HG02588 (cell line): ENCODE results near the gene GSAP.

Experiments
- ATAC-seq: cut with Tn5 transposase; IDR thresholded peaks from one replicate; pipeline ENCODE4 v1.9.1; 2021; ENCODE audit warnings: mild to moderate bottlenecking, moderate library complexity; ENCODE audit not compliant: unreplicated experiment

The GSAP gene

GRCh38 chr7:77415823-77416620 lies at the start of gene GSAP:
Gene GSAP, minus strand, starts transcription at chr7:77416349. Its CDS starts 28 bp downstream, at chr7:77416321.
- ATAC-seq, result peak; percentile 71

DNA sequence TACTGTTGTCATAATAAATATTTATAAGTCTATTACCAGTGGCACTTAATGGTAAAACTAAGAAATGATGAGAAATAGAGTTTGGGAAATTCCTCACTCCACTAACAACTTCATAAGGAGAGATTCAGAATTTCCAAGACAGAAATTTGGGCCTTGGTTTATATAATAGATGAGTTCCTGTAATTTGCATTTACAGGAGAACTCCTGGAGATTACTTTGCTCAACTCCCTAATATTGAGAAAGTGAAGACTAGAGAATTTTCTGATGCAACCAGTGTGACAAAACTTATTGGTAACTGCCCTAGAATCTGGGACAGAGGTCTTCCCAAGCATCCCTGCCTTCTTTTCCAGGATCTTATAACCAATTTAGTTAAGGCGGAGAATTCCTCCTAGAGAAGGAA lies 49.1 kb upstream of the GSAP start:
- no peak for ATAC-seq

GRCh38 chr7:77464589-77464988 lies 48.4 kb upstream of the GSAP start:
- ATAC-seq, result no peak

DNA sequence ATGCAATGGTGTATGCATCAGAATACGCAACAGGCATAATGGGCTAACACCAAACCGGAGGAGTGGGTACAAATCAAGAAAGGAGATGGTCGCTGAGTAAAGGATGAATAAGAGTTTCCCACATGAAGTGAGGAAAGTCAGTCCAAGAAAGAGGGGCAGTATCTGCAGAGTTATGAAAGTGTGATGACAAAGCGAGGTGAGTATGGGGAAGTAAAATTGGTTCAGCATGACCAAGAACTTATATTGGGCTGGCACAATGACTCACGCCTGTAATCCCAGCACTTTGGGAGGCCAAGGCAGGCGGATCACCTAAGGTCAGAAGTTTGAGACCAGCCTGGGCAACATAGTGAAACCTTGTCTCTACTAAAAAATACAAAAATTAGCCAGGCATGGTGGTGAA lies 47.5 kb upstream of the GSAP start:
- peak; percentile 56 for ATAC-seq

- no peak for ATAC-seq
Measured at GRCh38 chr7:77461842-77462241, 45.7 kb upstream of the GSAP start.

- ATAC-seq, result no peak
Measured at GRCh38 chr7:77461246-77461645, 45.1 kb upstream of the GSAP start.

- ATAC-seq, result no peak
Measured at GRCh38 chr7:77460057-77460486, 43.9 kb upstream of the GSAP start.

DNA sequence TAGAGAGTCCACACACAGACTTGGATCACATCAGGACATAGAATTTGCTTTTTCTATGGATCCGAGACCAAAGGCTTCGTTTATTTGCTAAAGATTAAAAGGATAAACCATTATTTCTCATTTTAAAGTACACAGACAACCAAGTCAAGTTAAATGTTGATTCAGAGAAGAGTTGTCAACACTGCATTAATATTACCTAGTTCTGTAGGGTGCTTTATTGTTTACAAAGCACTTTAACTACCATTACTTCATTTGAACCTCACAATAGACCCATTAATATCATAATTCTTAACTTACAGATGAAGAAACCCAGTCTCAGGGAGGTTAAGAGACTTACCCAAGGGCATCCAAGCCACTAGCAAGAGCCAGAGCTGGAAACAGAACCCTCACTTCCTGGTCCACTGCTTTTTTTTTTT lies 43.2 kb upstream of the GSAP start:
- no peak for ATAC-seq

DNA sequence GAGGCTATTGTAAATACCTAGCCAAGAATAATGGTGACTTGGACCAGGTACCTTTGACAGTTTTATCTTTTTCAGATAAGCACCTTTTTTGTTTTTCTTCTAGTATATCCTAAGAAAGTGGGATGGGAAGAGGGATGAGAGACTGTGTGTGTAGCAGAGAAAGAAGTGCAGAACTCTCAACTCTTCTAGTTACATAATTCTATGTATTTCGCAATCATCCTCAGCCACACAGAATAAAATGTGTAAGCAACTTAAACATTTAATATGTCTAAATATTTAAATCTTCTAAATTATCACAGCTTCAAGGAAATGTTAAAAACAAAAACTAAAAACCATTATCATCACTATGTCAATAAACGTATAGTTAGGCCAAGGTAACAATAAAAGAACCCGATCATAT lies 42.6 kb upstream of the GSAP start:
- ATAC-seq, result no peak

DNA sequence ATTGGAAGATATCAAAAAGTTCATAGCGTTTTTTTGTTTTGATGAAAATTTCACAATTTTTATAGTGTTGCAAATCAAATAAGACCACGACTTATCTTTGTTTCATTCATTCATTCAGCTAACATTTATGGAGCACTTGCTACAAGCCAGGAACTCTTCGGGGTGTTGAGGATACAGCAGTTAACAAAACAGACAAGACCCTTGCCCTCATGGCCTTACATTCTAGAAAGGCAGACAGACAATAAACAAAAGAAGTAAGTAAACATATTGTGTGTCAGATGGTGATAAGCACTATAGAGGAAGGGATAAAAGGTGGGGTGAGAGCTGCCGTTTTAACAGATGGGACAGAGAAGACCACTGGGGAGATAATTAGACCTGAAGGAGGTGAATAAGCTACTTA lies 41.6 kb upstream of the GSAP start:
- no peak for ATAC-seq

- no peak for ATAC-seq
Measured at GRCh38 chr7:77456696-77457095, 40.5 kb upstream of the GSAP start.

- no peak for ATAC-seq
Measured at GRCh38 chr7:77455321-77455720, 39.2 kb upstream of the GSAP start.

DNA sequence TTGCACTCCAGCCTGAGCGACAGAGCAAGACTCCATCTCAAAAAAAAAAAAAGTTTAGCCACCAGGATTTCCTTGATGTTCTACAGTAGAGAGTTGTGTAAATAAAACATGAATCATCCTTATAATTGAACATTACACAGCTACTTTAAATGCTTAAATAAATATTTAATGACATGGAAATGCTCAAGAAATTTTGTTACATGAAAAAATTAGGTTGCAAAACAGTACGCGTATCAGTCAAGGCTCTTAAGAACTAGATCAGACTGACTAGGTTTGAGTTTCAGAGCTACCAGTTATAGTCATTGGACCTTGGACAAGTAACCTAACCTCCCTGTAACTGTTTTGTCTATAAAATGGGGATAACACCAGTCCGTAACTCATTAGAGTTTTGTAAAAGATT lies 38.7 kb upstream of the GSAP start:
- no peak for ATAC-seq

- ATAC-seq, result no peak
Measured at GRCh38 chr7:77453531-77453930, 37.4 kb upstream of the GSAP start.

- peak; percentile 65 for ATAC-seq
Measured at GRCh38 chr7:77451950-77452349, 35.8 kb upstream of the GSAP start.

DNA sequence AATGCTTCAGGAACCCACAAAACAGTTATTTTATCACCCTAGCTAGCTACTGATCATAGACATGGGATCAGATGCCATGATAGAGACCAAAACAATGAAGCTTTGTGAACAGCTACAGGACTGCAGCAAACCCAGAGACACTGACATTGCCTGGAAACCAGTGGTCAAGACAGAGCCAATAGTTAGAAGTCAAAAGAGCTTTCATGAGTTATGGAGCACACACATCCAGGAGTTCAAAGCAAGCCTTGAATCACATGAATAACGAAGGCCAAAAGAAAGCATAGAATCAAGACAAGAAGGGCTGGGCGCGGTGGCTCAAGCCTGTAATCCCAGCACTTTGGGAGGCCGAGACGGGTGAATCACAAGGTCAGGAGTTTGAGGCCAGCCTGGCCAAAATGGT lies 34.5 kb upstream of the GSAP start:
- no peak for ATAC-seq

GRCh38 chr7:77450054-77450453 lies 33.9 kb upstream of the GSAP start:
- ATAC-seq, result no peak

- ATAC-seq, result no peak
Measured at GRCh38 chr7:77447616-77448015, 31.5 kb upstream of the GSAP start.

- ATAC-seq, result no peak
Measured at GRCh38 chr7:77444123-77444522, 28.0 kb upstream of the GSAP start.

- ATAC-seq, result no peak
Measured at GRCh38 chr7:77443042-77443441, 26.9 kb upstream of the GSAP start.

DNA sequence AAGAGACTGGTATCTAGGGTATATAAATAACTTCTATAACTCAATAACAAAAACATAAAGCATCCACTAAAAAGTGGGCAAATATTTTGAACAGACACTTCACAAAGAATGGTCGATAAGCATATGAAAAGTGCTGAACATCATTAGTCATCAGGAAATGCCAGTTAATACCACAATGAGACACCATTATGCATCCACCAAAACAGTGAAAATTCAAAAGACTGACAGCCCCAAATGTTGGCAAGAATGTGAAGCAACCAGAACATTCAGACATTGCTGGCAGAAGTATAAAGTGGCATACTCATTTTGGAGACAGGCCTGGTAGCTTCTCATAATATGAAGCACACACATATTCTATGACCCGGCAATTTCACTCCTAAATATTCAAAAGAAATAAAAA lies 26.5 kb upstream of the GSAP start:
- no peak for ATAC-seq

DNA sequence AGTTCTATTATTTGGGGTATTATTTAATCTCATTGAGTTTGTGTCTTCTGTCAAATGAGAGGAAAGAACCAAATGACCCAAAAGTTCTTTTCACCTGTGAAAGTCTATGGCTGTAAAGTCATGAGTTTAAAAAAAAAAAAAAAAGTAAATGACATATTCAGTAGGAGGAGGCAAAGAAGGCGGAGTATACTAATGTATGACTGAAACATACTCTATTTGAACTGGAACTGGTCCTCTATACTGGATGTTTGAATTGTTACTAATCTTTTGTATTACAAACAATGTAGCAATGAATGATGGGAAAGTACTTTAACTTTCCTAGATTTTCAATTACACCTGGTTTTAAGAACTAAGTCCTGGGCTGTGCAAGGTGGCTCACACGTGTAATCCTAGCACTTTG lies 24.9 kb upstream of the GSAP start:
- no peak for ATAC-seq

- no peak for ATAC-seq
Measured at GRCh38 chr7:77439572-77439971, 23.4 kb upstream of the GSAP start.
